GM10248 (cell line): ENCODE results near the gene PPP1R7.

ENCODE experiments used
- CTCF ChIA-PET: fragments of 300-600 bp; sonication (Branson Sonifier 250); formaldehyde crosslinking; extraction: SDS; loops from one replicate; lab custom pipeline; 2021; ENCODE audit warnings: antibody characterized with exemption; lab: Yijun Ruan, JAX
- POLR2A ChIA-PET: fragments of 350-650 bp; sonication (Branson Sonifier 250); formaldehyde crosslinking; extraction: SDS; loops from one replicate; lab custom pipeline; 2020; ENCODE audit warnings: antibody characterized with exemption; lab: Yijun Ruan, JAX
- DNase-seq: peaks from one replicate; pipeline ENCODE4 v3.0.0; 2012; ENCODE audit errors: extremely low spot score
- TF ChIP-seq, protein P1 (sequence below): IDR thresholded peaks from 2 replicates; pipeline ENCODE4 v1.5.1; 2012; ENCODE audit warnings: mild to moderate bottlenecking, low read depth; ENCODE audit errors: extremely low read depth, missing control alignments, control extremely low read depth

The PPP1R7 gene

DNA sequence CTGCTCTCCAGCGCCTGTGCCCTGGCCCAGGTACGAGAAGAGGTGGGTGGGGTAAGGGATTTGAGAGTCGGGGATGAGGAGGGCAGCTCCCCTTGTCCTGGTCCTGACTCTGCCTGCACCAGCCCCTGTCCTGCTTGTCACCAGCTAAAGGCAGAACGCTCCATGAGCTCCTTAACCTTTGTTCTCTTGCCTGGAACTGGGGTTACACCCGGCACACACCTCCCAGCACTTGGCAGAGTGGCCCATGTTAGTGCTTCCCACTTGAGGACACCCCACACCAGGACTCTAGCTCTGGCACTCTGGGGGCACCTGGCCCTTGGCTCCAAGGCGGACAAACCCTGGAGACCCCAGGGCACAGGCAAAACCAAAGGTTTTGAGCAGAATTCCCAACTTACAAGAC, 57.4 kb downstream of the PPP1R7 start:
- no peak for DNase-seq
- ChIA-PET POLR2A (interaction anchor here (0.5 kb wide), 1 partner anchor 117 kb away, joined by 4 read pairs; no protein-coding TSS in a partner anchor), CTCF (interaction anchor here (0.6 to 1.2 kb wide), 2 partner anchors 9 to 389 kb away, joined by 3 to 5 read pairs; no protein-coding TSS in a partner anchor)
- TF ChIP-seq, protein P1, sequence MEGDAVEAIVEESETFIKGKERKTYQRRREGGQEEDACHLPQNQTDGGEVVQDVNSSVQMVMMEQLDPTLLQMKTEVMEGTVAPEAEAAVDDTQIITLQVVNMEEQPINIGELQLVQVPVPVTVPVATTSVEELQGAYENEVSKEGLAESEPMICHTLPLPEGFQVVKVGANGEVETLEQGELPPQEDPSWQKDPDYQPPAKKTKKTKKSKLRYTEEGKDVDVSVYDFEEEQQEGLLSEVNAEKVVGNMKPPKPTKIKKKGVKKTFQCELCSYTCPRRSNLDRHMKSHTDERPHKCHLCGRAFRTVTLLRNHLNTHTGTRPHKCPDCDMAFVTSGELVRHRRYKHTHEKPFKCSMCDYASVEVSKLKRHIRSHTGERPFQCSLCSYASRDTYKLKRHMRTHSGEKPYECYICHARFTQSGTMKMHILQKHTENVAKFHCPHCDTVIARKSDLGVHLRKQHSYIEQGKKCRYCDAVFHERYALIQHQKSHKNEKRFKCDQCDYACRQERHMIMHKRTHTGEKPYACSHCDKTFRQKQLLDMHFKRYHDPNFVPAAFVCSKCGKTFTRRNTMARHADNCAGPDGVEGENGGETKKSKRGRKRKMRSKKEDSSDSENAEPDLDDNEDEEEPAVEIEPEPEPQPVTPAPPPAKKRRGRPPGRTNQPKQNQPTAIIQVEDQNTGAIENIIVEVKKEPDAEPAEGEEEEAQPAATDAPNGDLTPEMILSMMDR, result no peak

DNA sequence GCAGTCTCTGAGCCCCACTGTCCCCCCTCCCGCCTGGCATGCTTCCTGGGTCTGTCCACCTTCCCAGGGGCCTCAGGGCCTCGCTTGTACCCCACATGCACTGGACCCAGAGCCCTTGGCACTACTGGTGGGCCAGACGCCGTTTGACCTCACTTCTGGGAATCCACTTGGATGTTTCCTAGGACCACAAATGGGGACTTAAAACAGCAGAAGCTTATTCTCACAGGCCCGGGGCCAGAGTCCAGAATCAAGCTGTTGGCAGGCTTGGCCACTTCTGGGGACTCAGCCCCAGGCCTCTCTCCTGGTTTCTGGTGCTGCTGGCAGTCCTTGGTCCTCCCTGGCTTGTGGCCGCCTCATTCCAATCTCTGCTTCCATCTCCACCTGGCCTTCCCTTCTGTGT, 57.8 kb downstream of the PPP1R7 start:
- POLR2A ChIA-PET, result interaction anchor here (0.5 kb wide), 1 partner anchor 118 kb away, joined by 4 read pairs; no protein-coding TSS in a partner anchor
- TF ChIP-seq, protein P1, result no peak
- CTCF ChIA-PET, result interaction anchor here (1.2 kb wide), 1 partner anchor 9 kb away, joined by 5 read pairs; no protein-coding TSS in a partner anchor
- DNase-seq, result no peak

DNA sequence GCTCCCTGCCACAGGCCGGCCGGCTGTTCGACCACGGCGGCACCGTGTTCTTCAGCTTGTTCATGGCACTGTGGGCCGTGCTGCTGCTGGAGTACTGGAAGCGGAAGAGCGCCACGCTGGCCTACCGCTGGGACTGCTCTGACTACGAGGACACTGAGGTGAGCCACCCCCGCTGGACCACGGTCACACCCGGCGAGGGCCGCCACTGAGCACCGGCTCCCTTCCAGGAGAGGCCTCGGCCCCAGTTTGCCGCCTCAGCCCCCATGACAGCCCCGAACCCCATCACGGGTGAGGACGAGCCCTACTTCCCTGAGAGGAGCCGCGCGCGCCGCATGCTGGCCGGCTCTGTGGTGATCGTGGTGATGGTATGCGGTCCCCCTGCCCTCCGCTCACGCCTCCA, 59.0 kb downstream of the PPP1R7 start:
- TF ChIP-seq, protein P1, result no peak
- ChIA-PET CTCF (no interaction called here), POLR2A (no interaction called here)
- no peak for DNase-seq

DNA sequence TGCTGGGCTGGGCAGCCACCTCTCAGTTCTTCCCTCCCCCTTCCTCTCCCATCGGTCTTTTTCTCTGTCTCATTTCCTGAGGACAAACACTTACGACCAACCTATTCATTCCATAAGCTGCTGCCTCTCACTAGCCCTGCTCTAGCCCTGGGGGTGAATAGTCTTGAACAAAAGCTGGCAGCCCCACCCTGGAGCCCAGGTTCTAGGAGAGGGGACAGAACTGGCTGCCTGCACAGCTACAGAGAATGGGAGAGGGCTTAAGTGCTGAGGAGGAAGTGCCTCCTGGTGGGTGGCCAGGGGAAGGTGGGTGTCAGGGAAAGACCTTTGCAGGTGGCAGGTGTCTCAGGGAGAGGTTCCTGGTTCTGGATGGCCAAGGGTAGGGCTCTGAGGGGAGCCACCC, 61.0 kb downstream of the PPP1R7 start:
- POLR2A ChIA-PET, result no interaction called here
- DNase-seq, result no peak
- CTCF ChIA-PET, result interaction anchor here (1.0 kb wide), 1 partner anchor 118 kb away, joined by 3 read pairs; no protein-coding TSS in a partner anchor
- TF ChIP-seq, protein P1, result peak; percentile 6

DNA sequence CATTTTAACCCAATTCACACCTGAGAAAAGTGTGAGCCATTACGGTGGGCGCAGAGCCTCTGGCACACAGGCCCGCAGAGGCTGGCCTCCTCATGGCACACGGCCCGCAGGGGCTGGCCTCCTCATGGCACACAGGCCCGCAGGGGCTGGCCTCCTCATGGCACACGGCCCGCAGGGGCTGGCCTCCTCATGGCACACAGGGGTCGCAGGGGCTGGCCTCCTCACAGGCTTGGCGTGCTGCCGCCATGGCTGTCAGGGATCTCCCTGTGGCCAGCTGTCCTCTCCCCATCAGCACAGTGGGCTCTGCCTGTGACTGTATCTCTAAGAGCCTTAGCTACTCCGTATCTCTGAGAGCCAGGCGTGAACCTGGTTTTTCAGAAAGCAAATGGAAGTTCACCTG, 62.8 kb downstream of the PPP1R7 start:
- DNase-seq, result no peak
- TF ChIP-seq, protein P1, result no peak
- ChIA-PET CTCF (no interaction called here), POLR2A (no interaction called here)

DNA sequence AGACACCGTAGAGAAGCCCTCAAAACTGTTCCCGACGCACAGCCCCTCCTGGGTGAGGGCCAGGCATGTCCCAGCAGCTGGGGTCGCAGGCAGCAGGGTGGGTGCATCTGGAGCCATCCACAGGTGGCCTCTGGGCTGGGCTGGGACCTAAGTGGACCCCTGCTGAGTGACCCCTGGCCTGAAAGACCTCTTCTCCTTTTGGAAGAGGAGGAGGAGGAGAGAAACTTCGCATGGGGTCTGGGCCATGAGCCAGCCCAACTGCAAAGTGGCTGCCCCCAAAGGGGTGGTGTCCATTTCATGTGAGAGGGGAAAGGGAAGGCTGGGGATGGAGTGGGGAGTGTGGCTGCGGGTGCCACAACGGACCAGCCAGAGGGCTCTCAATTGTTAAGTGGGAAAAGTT, 63.3 kb downstream of the PPP1R7 start:
- DNase-seq, result no peak
- ChIA-PET CTCF (no interaction called here), POLR2A (no interaction called here)
- TF ChIP-seq, protein P1, result no peak
